HG02973 (cell line): Measurements from ENCODE around the gene METTL9.
A peak's percentile ranks its signal among the peaks of the same experiment; 100 is the strongest.

Experiments
- ATAC-seq: cut with Tn5 transposase; IDR thresholded peaks from one replicate; pipeline ENCODE4 v1.9.1; 2021; ENCODE audit warnings: moderate library complexity; ENCODE audit not compliant: unreplicated experiment

METTL9 gene

GRCh38 chr16:21703156-21703555 is 103.8 kb downstream of the METTL9 start:
- ATAC-seq: no peak

DNA sequence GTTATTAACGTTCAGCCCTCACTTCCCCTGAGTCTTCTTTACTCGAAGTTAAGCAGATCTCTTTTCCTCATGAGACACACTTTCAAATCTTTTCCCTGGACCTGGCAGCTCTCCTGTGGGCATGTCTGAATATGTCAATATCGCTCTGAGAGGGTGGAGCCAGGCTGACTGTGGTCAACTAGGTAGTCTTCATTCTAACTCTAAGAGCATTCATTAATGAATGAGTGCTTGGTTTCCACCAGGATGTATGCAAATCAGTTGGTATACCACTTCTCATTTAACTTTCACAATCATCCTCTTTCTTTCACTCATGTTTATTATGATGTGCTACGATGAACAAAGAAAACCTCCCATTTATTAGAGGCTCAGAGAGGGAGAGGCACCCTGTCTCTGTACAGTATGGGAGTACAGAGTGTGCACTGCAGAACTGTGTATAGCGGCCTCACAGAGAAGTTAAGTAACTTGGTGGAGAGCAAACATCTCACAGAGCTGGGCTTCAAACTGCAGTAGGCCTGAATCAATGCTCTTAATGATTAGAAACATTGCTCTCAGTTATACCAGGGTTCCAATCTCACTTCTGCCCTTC is 104.3 kb downstream of the METTL9 start:
- peak; percentile 53 for ATAC-seq

GRCh38 chr16:21704266-21704665 is 104.9 kb downstream of the METTL9 start:
- ATAC-seq: no peak

DNA sequence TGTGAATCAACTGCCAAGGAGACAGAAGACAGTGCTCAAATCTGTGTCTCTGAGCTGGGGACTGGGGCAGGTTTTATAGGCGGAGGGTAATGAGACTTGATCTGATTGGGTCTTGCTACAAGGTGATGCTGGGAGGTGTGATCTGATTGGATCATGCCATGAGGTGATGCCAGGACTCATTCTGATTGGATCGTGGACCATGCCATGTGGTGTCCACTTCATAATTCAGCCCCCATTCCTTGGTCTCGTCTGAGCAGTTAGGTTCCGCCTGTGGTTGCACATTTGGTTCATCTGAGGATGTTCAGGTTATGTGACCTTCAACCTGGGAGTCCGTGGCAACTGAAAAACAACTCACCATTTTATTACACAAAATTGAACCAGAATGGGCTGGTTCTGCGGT is 105.4 kb downstream of the METTL9 start:
- ATAC-seq: no peak
